GM12891 (cell line): Measurements from ENCODE around the gene RALGPS1.

Experiments used
- POLR2A ChIP-seq: IDR thresholded peaks from 2 replicates; pipeline ENCODE4 v1.6.1; 2011; ENCODE audit warnings: low read depth, low read length, control low read depth
- SPI1 ChIP-seq: IDR thresholded peaks from 2 replicates; pipeline ENCODE4 v1.6.1; 2011; ENCODE audit warnings: low read depth, low read length, control low read depth
- TAF1 ChIP-seq: IDR thresholded peaks from 2 replicates; pipeline ENCODE4 v1.6.1; 2011; ENCODE audit warnings: low read depth, low read length, control low read depth

DNA sequence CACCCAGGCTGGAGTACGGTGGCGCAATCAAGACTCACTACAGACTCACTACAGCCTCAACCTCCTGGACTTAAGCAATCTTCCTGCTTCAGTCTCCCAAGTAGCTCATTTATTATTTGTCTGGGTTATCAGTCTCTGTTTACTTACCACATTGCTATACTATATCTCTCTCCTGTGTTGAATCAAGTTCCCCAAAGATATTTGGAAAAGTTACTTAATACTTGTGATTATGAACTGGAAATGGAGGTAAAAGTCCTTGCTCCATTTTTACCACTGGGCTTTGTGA, 152.2 kb downstream of the RALGPS1 start:
- TF ChIP-seq SPI1 (no peak), POLR2A (no peak), TAF1 (no peak)
